Astrocyte (in vitro differentiated cells and primary cell): ENCODE measurements around the gene TFF1.

Experiments used
- CTCF ChIP-seq: IDR thresholded peaks from 2 replicates; pipeline ENCODE4 v1.5.1; 2011; ENCODE audit warnings: low read depth, mild to moderate bottlenecking, inconsistent platforms, low read length, moderate library complexity; ENCODE audit not compliant: insufficient read depth
- EZH2 ChIP-seq: IDR thresholded peaks from 2 replicates; pipeline ENCODE4 v1.6.1; 2012; ENCODE audit warnings: mild to moderate bottlenecking, low read length, inconsistent platforms; ENCODE audit not compliant: insufficient read depth

DNA sequence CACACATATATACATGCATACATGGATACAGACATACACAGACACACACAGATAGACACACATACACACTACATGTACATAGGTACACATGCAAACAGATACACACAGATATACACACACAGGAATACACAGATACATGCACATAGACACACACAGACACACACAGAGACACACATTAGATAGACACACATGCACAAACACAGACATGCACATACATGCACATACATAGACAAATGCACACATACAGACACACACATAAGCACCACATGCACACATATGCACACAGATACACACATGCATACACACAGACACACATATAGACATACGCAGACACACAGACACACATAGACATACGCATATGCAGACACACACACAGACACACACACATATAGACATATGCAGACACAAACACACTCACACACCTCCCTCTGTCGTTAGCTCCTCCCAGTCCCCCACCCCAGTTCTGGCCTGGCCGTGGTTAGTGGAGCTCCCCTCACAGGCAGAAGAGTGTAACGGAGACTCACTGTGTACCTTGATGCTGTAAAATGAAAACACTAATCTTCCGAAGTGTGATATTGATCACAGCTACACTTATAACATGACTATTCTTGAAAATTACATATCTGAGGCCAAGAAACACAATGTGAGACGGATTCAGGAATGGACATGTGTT lies 45.0 kb upstream of the TFF1 start:
- TF ChIP-seq CTCF, result no peak
- no peak for TF ChIP-seq EZH2
